ENCODE measurements around the gene LRP2. TPM values are rescaled to one million over a fixed set of nuclear protein-coding genes. Genes with fewer than 3 reads are reported as not detected.

The LRP2 gene
- total and polyA plus RNA-seq, 10 of the 15 experiments (the other 5 are each of a cell fraction or from before 2014, with no cell fraction given) = 0.01 to 0.19 (median 0.06) TPM; not detected in 5

DNA sequence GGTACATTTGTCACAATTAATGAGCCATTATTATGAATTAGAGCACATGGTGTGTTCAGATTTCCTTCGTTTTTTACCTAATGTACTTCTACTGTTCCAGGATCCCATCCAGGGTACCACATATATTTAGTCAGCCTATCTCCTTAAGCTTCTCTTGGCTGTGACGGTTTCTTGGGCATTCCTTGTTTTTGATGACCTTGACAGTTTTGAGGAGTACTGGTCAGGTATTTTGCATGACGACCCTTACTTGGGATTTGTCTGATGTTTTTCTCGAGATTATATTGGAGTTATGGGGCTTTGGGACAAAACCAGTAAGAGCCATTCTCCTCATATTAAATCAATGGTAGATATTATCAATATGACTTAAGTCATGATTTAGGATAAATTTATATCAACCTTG, 10.2 kb upstream of the LRP2 start:
- Histone ChIP-seq H3K4me2 (ENCODE audit: control insufficient read depth, insufficient read depth) (no peak overlapping the region), H3K9me3 (replicated peaks; ENCODE audit: control insufficient read depth, insufficient read depth, low read length) (no peaks in the 10 kb centered on the region), H3K4me1 (ENCODE audit: control insufficient read depth, insufficient read depth, low read length) (no peaks in the 10 kb centered on the region), H3K27ac (ENCODE audit: control insufficient read depth, insufficient read depth) (no peak overlapping the region), H4K20me1 (ENCODE audit: control insufficient read depth, insufficient read depth) (no peaks in the 10 kb centered on the region), H3K36me3 (ENCODE audit: control insufficient read depth in 2 of 2, insufficient read depth in 2 of 2, low read length in 1 of 2) (no peaks in the 10 kb centered on the region), H2AFZ (ENCODE audit: control insufficient read depth, low read depth, low read length) (no peak overlapping the region), H3K4me3 (no peak overlapping the region), H3K79me2 (ENCODE audit: control insufficient read depth, insufficient read depth, low read length) (no peaks in the 10 kb centered on the region), H3K27me3 (replicated peaks in 1 of 2; ENCODE audit: control insufficient read depth in 2 of 2, insufficient read depth in 2 of 2, low read length in 1 of 2) (peaks cover 0 to 4% of the 10 kb centered on the region in 2 experiments; a peak in 1 of 4 replicates), H3K9ac (ENCODE audit: control insufficient read depth, insufficient read depth, low read length) (no peak overlapping the region)
- in situ Hi-C loops (cut with MboI) = no loop called here
- intact Hi-C loops (cut with micrococcal nuclease; ENCODE audit: unreplicated experiment) = no loop called here
- BruUV-seq (replicated peaks) = no TSS peak
- no peak for FAIRE-seq
- ChIA-PET RAD21 (ENCODE audit: unreplicated experiment) (no interaction called here), CTCF (no interaction called here), POLR2A (no interaction called here), SMC1A (ENCODE audit: uncharacterized antibody, unreplicated experiment) (no interaction called here)
- no peak for ATAC-seq
- no peak for TF ChIP-seq RELA (IDR thresholded peaks at IDR 0.05; ENCODE audit: borderline replicate concordance, partially characterized antibody)
- no peak for TF ChIP-seq RB1 (IDR thresholded peaks at IDR 0.05; ENCODE audit: borderline replicate concordance)
- TF ChIP-seq, protein P1, sequence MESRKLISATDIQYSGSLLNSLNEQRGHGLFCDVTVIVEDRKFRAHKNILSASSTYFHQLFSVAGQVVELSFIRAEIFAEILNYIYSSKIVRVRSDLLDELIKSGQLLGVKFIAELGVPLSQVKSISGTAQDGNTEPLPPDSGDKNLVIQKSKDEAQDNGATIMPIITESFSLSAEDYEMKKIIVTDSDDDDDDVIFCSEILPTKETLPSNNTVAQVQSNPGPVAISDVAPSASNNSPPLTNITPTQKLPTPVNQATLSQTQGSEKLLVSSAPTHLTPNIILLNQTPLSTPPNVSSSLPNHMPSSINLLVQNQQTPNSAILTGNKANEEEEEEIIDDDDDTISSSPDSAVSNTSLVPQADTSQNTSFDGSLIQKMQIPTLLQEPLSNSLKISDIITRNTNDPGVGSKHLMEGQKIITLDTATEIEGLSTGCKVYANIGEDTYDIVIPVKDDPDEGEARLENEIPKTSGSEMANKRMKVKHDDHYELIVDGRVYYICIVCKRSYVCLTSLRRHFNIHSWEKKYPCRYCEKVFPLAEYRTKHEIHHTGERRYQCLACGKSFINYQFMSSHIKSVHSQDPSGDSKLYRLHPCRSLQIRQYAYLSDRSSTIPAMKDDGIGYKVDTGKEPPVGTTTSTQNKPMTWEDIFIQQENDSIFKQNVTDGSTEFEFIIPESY (IDR thresholded peaks at IDR 0.05) = no peak
- TF ChIP-seq SRF (IDR thresholded peaks at IDR 0.05; ENCODE audit: low read depth in 2 of 2, low read length in 2 of 2) = no peak
- TF ChIP-seq FOXK2 (IDR thresholded peaks at IDR 0.05) = no peak
- no peak for TF ChIP-seq PAX5 (IDR thresholded peaks at IDR 0.05; ENCODE audit: borderline replicate concordance, low read depth, low read length)
- no peak for TF ChIP-seq CHD4 (IDR thresholded peaks at IDR 0.05)
- TF ChIP-seq, protein P2, sequence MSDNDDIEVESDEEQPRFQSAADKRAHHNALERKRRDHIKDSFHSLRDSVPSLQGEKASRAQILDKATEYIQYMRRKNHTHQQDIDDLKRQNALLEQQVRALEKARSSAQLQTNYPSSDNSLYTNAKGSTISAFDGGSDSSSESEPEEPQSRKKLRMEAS (IDR thresholded peaks at IDR 0.05; ENCODE audit: low read depth, low read length) = no peak
- no peak for TF ChIP-seq POLR2A (IDR thresholded peaks at IDR 0.05; ENCODE audit: low read depth, low read length)
- no peak for TF ChIP-seq GATAD2B (conservative IDR thresholded peaks at IDR 0.05; ENCODE audit: low read depth)
- no peak for TF ChIP-seq PAX8 (IDR thresholded peaks at IDR 0.05)
- no peak for TF ChIP-seq SIX5 (IDR thresholded peaks at IDR 0.05; ENCODE audit: low read depth, low read length, severe bottlenecking)
- no peak for TF ChIP-seq RAD51 (IDR thresholded peaks at IDR 0.05)
- TF ChIP-seq HDAC6 (IDR thresholded peaks at IDR 0.05; ENCODE audit: unreplicated experiment) = no peak
- TF ChIP-seq ZZZ3 (IDR thresholded peaks at IDR 0.05; ENCODE audit: control insufficient read depth, insufficient read length, low read depth) = no peak
- no peak for TF ChIP-seq SREBF2 (IDR thresholded peaks at IDR 0.05; ENCODE audit: low read length)
- WGBS (ENCODE audit: insufficient coverage, insufficient replicate concordance, low lambda C conversion rate, missing lambda C conversion rate) = 3% methylated on average over 4 of the region's 4 CpGs
- DNase-seq (ENCODE audit: low read depth, low spot score) = no peak

All from GM12878 (cell line).